HG03097 (cell line): ENCODE results near the gene MYH10.

Experiments used
- ATAC-seq: cut with Tn5 transposase; IDR thresholded peaks from one replicate; pipeline ENCODE4 v1.9.1; 2021; ENCODE audit not compliant: unreplicated experiment, low FRiP score

MYH10 gene

DNA sequence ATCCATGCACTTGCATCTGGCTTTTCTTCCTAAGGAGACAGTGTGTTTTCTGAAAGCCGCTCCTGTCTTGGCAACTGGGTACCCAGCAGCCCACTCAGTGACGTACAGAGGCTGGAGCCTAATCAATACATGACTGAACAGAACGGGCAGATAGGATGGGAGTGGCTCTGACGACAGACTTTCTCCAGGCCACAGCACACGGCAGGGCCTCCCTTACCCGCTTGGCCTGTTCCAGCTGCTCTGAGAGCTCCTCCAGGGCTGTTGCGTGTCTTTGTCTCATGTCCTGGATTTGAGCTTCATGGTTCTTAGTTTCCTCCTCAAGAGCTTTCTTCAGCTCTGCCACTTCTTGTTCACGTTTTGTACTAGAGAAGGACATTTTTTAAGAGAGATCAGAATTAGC is 129.9 kb downstream of the MYH10 start:
- no peak for ATAC-seq

DNA sequence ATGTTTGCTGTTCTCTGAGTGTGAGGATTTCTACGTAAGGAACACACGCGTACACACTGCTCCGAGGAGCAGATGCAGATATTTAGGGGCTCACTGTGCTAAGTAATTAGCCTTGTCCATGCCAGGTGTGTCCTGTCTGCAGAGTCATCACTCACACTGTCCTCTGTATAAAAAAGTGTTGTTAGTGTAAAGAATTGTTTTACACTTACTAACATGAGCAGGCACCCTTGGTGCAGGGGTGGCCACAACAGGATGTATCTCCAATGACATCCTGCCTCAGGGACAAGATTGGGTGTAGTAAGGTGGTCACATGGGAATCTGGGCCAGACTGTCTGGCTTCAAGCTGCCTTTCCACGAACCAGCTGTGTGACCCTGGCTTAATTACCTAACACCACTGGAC is 130.9 kb downstream of the MYH10 start:
- no peak for ATAC-seq

DNA sequence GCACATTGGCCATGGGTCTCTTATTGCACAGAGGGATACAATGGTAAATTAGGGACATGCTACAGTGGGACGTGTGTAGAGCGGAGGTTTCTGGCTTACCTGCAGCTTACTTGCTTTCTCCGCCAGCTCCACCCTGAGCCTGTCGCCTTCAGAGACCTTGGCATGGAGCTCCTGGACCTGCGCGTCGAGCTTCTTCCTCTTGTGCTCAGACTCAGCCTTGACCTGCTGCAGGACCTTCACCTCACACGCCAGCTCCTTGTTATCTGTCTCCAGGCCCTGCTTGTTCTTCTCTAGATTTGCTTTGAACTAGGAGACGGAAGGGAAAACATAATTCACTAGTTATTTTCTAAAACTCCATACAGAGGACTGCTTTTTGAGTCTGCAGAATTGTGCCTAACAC is 131.4 kb downstream of the MYH10 start:
- no peak for ATAC-seq

DNA sequence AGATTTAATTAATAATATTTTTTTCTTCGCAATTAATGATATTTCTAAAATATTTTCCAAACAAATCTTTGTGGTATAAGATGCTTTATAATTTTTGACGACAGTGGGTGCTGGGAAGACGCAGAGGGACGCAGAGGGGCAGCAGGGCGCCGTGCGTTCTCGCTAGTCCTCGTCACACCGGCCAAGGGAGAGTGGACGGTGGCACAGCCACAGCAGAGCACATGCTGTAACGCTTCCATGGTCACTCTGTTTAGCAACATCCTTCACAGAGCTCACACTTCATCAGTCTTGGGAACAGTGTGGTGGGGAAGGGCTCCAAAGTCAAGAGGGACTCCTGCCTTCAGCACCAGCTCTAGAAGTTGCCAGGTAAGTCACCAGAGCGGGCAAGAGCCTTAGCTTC is 134.4 kb downstream of the MYH10 start:
- no peak for ATAC-seq

DNA sequence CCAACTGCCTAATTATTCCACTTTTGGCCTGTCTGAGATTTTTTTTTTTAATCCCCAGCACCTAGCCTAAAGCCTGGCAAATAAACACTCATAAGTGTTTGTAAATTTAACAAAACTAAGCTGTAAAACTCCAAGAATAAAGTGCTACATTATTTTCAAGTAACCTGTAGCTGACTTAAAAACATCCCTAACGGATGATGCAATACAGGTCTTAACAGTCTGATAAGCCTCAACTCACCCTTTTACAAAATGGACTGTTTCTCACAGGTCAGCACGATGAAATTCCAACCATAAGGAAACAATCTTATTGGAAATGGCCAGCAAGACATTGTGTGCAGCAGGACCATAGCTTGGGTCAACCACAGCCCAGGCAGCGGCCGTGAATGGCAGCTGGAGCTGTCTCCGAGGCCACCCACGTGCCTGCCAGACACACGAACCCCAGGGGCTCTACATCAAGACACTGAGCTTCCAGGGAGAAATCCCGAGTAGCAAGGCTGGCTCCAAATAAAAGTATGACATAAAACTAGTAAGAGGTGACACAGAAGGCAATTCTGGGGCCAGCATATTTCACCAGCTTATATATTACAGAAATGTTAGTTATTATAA is 135.9 kb downstream of the MYH10 start:
- no peak for ATAC-seq

DNA sequence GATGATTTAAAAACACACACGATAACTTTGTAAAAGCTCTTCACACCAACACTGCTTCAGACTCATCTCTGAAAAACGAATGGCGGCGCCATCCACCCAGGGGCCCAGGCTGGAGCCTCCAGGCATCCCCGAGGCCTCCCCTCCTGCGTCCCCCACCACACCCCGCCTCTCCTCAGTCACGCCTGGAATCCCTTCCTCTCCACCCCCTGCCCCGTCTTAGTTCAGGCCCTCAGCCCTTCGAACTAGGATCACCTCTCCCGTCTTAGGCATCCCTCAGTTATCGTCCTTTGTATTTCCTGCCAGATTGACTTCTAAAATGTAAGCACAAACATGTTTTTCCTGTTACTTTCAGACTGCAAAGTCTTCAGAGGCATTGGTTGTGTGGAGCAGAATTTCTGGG is 136.5 kb downstream of the MYH10 start:
- ATAC-seq, result no peak

DNA sequence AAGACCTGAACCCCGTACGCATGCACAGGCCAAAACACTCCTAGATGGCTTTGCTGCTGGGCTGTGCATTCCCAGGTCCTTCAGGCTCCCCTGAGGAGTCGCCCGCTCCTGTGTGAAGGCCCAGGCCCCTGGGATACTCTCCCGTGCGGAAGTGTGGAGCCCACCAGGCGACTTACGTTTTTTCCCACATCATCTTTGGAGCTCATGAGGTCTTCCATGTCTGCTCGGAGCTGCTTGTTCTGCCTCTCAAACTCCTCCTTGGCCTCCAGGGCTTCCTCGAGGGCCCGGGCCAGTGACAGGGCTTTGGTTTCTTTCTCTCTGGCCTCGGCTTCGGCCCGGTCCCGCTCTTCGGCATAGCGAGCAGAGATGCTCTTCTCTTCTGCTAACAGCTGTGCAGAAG is 138.4 kb downstream of the MYH10 start:
- no peak for ATAC-seq

DNA sequence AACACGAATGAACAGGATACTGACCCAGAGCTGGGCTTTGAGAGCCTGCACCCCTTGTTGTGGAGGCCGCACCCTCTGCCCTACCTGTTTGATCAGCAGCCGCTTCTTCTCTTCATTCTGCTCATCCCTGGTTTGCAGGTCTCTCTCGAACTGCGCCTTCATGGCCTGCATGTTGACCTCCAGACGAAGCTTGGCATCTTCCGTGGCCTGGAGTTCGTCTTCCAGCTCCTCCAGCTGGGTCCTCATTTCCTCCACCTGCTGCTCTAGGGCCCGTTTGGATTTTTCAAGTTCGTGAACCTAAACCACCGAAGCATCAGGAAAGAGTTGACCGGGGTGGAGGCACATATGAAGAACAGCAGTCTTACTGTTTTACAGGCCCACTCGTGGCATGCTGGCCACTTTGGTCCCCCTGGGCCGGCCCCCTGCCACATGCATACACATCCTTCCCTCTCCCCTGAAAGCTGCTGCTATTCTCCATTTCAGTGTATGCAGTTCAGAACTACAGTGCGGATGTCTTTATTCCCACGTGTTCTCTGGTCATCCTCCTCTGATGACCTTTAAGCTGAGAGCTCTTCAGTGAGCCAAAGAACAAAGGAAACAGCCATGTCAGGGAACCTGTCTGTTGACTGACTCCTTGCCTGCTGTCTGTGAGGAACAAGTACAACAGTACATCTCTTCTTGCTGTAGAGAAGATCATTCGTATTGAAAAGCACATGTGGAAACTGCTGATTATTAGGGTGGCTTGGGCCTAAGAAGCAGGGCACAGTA is 140.1 kb downstream of the MYH10 start:
- no peak for ATAC-seq

DNA sequence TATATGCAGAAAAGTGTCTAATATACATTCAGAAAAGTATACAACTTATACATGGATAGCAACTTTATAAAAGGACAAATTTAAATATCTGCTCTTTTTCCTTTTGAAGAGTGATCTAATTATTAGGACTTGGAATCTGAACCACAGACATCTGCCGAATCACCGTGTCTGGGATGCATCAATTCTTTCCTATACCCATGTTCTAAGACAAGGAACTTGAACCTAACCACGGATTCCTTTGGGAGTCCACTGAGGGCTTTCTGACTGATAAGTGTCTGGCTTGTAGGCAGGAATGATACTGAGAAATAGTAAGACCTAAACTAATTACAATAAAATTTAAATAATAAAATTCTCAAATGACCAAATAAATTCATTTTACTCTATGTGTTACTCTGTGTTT is 140.7 kb downstream of the MYH10 start:
- ATAC-seq, result no peak

DNA sequence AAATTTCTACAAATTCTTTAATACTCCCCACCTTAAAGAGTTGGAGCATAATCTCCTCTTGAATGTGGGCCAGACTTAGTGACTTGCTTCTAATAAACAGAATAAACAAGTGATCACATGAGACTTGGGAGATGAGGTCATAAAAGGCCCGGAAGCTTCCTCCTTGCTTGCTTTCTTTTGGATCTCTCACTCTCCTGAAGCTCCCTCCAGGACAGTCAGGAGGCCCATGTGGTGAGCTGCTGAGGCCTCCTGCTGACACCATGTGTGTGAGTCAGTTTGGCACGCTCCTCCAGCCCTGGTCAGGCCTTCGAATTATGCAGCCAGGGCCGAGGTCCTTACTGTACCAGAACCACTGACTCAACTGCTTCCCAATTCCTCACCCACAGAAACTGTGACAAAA is 141.6 kb downstream of the MYH10 start:
- ATAC-seq, result no peak

DNA sequence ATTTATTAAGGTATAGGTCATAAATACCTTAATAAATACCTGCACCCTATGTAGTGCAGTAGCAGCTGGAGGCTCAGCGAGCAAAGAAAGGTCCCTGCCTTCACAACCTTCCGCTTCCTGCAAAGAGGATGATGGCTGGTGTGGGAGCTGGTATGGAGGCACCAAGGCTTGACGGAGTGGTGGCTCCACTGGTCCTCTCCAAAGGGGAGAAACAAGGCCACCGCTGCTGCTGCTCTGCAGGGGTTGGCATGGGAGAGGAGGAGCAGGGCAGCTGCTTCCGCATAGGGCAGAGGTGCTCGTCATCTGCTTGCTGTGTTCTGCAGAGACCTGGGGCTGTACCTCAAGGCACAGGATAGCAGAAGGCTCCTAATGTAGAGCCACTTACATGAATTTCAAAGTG is 142.0 kb downstream of the MYH10 start:
- ATAC-seq, result no peak

DNA sequence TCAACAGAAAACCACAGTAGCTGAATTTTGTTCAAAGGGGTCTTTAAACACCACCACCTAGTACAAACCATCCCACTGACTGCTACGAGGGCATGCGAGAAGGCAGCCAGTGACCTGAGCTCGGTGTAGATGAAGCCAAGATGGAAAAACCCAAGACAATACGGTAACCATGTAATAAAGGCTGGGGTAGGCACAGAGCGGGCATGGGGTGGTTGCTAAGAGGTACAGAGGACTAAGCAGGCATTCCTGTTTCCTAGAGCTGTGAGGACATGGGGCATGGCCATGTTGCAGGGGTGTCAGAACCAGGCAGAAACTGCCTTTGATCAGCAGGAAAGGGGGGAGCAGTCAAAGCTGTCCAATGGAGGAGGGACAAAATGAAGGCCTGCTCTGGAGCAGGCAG is 142.8 kb downstream of the MYH10 start:
- ATAC-seq, result no peak

DNA sequence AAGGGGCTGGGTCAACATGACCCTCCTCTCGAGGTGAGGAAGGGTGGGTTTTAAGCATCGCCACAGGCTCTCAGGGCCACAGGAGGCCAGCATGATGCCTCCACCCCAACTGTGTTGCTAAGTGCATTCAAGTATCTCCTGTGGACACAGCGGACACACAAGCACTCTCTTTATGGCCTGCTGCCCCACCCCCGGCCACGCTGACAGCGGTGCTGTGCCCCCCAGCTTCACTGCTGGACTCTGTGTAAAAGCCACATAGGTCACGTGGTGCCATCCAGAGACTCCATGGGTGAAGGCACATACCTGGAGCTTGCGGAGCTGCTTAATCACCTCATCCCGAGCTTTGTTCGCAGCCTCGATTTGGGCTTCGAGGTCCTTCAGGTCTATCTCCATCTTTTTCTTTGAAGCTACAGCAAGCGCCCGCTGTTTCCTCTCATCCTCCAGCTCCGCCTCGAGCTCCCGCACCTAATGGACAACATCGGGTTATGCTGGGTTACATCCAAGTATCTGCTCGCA is 143.3 kb downstream of the MYH10 start:
- no peak for ATAC-seq

DNA sequence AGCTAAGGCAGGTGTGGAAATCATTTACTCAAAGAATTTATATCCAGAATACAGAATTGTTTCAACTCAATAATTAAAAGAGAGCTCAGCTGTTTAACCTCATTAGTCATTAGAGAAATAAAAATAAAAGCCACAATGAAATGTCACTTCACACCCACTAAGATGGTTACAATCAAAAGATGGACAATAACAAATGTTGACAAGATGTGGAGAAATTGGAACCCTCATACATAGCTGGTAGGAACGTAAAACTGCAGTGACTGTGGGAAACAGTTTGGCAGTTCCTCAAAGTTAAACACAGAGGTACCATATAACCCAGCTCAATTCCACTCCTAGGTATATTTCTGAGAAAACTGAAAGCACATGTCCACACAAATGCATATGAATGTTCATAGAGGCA is 145.0 kb downstream of the MYH10 start:
- no peak for ATAC-seq

DNA sequence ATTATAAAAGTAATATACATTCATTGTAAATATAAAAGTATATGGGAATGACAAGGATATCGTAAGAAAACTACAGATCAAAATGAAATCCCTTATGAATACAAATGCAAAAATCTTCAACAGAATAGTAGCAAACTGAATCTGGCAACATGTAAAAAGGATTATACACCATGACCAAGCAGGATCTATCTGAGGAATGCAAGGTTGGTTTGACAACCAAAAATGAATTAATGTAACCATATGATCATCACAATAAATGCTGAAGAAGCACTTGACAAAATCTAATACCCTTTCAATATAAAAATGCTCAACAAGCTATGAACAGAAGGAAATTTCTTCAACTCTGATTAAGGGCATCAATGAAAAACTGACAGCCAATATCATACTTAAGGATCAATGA is 146.1 kb downstream of the MYH10 start:
- ATAC-seq, result no peak

DNA sequence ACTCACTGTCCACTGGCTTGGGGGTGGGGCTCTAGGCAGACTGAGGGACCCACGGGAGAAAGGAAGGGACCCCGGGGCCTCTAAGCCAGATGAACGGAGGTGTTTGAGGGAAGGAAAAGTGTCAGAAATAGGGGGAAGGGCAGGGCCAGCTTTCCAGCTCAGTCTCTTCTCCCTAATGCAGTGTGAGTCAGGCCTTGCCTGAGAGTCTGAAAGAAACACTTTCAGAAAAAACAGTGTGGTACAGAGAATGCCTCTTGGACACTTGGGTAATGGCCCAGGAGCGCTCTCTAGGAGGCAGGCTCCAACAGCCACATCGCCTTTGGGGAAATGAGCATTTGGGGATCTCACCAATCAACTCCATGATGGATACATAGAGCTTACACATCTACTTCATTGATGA is 148.0 kb downstream of the MYH10 start:
- no peak for ATAC-seq

DNA sequence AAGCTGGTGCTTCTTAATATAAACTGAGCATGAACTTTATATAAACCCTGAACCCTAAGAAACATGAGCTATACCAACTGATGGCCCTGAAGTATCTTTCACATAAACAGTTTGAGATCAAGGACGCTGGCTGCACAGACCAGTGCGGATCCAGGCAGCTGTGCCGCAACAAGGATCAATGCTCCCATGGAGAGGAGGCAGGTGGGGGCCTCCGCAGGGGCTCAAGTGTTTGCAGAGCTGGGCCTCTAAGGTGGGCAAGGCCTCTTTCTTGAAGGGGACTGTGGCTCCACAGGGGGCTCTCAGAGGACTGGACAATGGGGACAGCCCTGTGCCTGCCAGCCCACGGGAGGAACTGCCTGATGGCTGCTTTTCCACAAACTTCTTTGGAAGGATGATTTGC is 148.8 kb downstream of the MYH10 start:
- no peak for ATAC-seq

DNA sequence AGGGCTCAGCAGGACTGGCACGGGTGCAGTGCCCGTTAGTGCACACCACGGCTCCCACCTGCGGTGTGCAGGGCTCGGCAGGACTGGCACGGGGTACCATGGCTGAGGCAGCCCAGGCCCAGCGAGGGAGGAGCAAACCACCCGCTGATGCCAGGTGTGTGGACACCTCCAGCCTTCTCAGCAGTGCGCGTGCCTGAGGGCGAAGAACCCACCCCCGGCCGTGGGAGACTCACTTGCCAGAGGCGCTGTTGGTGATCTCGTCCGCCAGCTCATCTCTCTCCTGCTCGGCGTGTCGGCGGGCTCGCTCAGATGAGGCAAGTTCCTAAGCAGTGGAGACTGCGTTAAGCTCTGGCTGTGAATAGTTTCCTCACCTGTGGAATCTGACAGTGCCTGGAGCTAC is 149.4 kb downstream of the MYH10 start:
- no peak for ATAC-seq

DNA sequence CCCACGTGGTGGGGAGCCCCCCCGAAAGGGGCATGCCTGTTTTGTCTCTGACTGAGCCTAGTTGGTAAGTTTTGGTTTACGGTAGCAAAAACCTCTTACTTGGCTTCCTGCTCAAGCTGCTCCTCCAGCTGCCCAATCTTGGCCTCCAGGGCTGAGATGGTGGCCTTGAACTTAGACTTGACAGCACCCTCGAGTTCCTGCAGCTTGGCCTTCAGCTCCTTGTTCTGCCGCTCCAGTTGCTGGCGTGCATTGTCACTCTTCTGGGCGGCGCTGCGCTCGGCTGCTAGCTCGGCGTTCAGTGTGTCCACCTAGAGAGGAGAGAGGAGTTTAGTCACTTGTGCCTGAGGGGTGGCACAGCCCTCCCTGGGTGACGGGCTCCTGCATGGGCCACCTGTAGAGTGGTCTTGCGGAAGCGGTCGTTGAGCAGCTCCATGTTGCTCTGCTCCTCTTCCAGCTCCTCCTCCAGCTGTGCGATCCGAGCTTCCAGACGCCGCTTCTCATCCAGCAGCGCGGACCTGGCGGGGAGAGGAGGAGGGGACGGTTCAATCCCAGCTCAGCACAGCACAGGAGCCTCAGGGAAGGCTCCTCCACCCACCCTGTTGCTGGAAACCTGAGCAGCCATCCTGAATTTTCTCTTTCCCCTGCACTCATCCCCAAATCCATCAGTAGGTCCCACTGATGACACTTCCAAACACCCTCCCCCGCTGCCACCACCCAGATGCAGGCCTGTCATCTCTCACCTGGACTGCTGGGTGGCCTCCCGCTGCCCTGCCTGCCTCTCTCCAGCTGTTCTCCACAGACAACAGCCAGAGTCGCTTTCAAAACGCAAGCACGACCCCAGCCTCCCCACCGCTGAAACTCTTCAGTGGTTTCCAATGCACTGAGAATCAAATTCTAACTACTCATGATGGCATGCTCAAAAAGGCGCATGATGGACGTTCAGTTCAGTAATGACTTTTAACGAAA is 150.2 kb downstream of the MYH10 start:
- ATAC-seq, result no peak

DNA sequence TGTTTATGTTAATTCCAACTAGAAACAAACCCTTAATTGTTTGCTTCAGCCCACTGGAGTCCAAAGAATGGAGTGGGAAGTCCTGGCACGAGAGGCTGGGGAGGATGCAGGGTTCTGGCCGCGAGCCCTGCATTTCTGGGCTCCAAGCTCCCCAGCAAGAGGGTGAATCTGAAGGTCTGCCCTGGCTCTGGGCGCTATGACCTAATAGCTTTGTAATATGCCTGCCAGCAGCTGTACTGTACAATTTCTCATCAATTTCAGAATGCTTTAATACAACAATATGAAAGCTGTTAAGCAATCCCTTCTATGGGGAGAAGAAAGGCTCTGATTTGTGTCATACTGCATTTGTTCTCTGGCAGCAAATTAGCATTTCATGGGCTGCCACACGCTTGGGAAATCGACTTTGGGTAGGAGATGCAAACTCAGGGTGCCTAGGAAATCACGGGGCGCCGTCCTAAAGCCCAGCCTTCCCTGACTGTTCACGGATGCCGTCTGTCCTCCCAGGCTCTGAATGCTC is 151.0 kb downstream of the MYH10 start:
- ATAC-seq, result no peak
